IMR-90 (cell line): ENCODE data around the gene ALDH18A1. TPM values are rescaled to one million over a fixed set of nuclear protein-coding genes. Genes with fewer than 3 reads are reported as not detected.

Source experiments
- ATAC-seq: fragments of 200-7000 bp; cut with Tn5 transposase; 2 replicates; pipeline ENCODE4 v1.9.1; 2020; ENCODE audit warnings: low read depth, mild to moderate bottlenecking, moderate library complexity
- BruUV-seq: library from RNA; stranded (reverse); fragments of 400-500 nt; replicated peaks from 2 replicates; lab custom pipeline; 2021; lab: Mats Ljungman, UMichigan
- CTCF ChIA-PET: fragments of 300-600 bp; formaldehyde crosslinking; extraction: SDS; loops from one replicate; lab custom pipeline; 2021; ENCODE audit warnings: antibody characterized with exemption; lab: Yijun Ruan, JAX
- POLR2A ChIA-PET: fragments of 300-600 bp; sonication (Branson Sonifier 250); formaldehyde crosslinking; loops from one replicate; lab custom pipeline; 2022; ENCODE audit warnings: antibody characterized with exemption; ENCODE audit not compliant: unreplicated experiment; lab: Charles Lee
- DNase-seq: peaks from one replicate; pipeline ENCODE4 v3.0.0; 2013
- H2AFZ ChIP-seq: replicated peaks from 2 replicates; pipeline ENCODE3; 2013; ENCODE audit warnings: low read length, mild to moderate bottlenecking; ENCODE audit not compliant: poor library complexity
- H2AK5ac ChIP-seq: 2 replicates; pipeline ENCODE4 v1.6.1; 2013; ENCODE audit warnings: low read depth, low read length, inconsistent platforms
- H2AK9ac ChIP-seq: replicated peaks from 2 replicates; pipeline ENCODE3; 2013; ENCODE audit warnings: mild to moderate bottlenecking, low read depth, low read length, moderate library complexity; ENCODE audit not compliant: poor library complexity
- H2BK120ac ChIP-seq: 2 replicates; pipeline ENCODE4 v1.6.1; 2013; ENCODE audit warnings: low read depth, low read length, inconsistent platforms
- H2BK15ac ChIP-seq: 3 replicates; pipeline ENCODE4 v1.6.1; 2013; ENCODE audit warnings: low read depth, low read length, inconsistent platforms
- H2BK20ac ChIP-seq: 2 replicates; pipeline ENCODE4 v1.6.1; 2013; ENCODE audit warnings: low read depth, mild to moderate bottlenecking, inconsistent platforms, low read length, moderate library complexity
- H2BK5ac ChIP-seq: 2 replicates; pipeline ENCODE4 v1.6.1; 2013; ENCODE audit warnings: mild to moderate bottlenecking, low read depth, low read length, inconsistent platforms; ENCODE audit not compliant: poor library complexity, severe bottlenecking
- H3K14ac ChIP-seq: replicated peaks from 2 replicates; pipeline ENCODE4 v1.6.1; 2013; ENCODE audit warnings: low read depth, low read length, inconsistent platforms
- H3K18ac ChIP-seq: 2 replicates; pipeline ENCODE4 v1.6.1; 2013; ENCODE audit warnings: low read depth, low read length, control low read depth
- H3K23ac ChIP-seq: 2 replicates; pipeline ENCODE4 v1.6.1; 2013; ENCODE audit warnings: low read depth, low read length, inconsistent platforms
- H3K27ac ChIP-seq: 2 replicates; pipeline ENCODE4 v1.5.1; 2013; ENCODE audit warnings: mild to moderate bottlenecking, control low read depth, low read length; ENCODE audit not compliant: insufficient read depth
- H3K27me3 ChIP-seq: 2 replicates; pipeline ENCODE4 v1.6.1; 2013; ENCODE audit warnings: low read length; ENCODE audit not compliant: control insufficient read depth, insufficient read depth
- H3K36me3 ChIP-seq: 2 replicates; pipeline ENCODE4 v1.6.1; 2013; ENCODE audit warnings: low read length, mixed read lengths; ENCODE audit not compliant: control insufficient read depth, insufficient read depth
- H3K4ac ChIP-seq: 2 replicates; pipeline ENCODE4 v1.6.1; 2013; ENCODE audit warnings: low read depth, low read length, inconsistent platforms
- H3K4me1 ChIP-seq: 2 replicates; pipeline ENCODE4 v1.6.1; 2013; ENCODE audit warnings: low read length, mixed read lengths; ENCODE audit not compliant: control insufficient read depth, insufficient read depth
- H3K4me2 ChIP-seq: 2 replicates; pipeline ENCODE4 v1.6.1; 2013; ENCODE audit warnings: low read depth, mild to moderate bottlenecking, control low read depth, low read length, moderate library complexity
- H3K4me3 ChIP-seq: 2 replicates; pipeline ENCODE4 v1.5.1; 2013; ENCODE audit warnings: low read depth, mild to moderate bottlenecking, control low read depth, low read length, moderate library complexity; ENCODE audit not compliant: insufficient read depth
- H3K56ac ChIP-seq: 2 replicates; pipeline ENCODE4 v1.6.1; 2013; ENCODE audit warnings: low read length, inconsistent platforms; ENCODE audit not compliant: insufficient read depth; ENCODE audit errors: extremely low read depth
- H3K79me1 ChIP-seq, 2 experiments: 2 replicates each; pipeline ENCODE4 v1.6.1; 2013; ENCODE audit warnings: low read length in 2 of 2, inconsistent platforms in 1 of 2, low read depth in 1 of 2
- H3K9ac ChIP-seq: 2 replicates; pipeline ENCODE4 v1.6.1; 2013; ENCODE audit warnings: low read depth, low read length, control low read depth
- H3K9me1 ChIP-seq: 2 replicates; pipeline ENCODE4 v1.6.1; 2013; ENCODE audit warnings: low read length, inconsistent platforms; ENCODE audit not compliant: insufficient read depth
- H3K9me3 ChIP-seq: 2 replicates; pipeline ENCODE4 v1.6.1; 2013; ENCODE audit warnings: low read length; ENCODE audit not compliant: control insufficient read depth, insufficient read depth
- H4K20me1 ChIP-seq: 2 replicates; pipeline ENCODE4 v1.6.1; 2013; ENCODE audit warnings: low read length, inconsistent platforms; ENCODE audit not compliant: insufficient read depth
- H4K5ac ChIP-seq: 2 replicates; pipeline ENCODE4 v1.6.1; 2013; ENCODE audit warnings: mild to moderate bottlenecking, low read depth, low read length, control low read depth
- H4K8ac ChIP-seq, 2 experiments: 2 replicates each; pipeline ENCODE4 v1.6.1; 2013; ENCODE audit warnings: low read depth in 2 of 2, low read length in 2 of 2, control low read depth in 1 of 2, inconsistent platforms in 1 of 2
- H4K91ac ChIP-seq: 2 replicates; pipeline ENCODE4 v1.6.1; 2013; ENCODE audit warnings: low read depth, low read length, inconsistent platforms; ENCODE audit not compliant: insufficient read depth
- CHD1 ChIP-seq: IDR thresholded peaks from 2 replicates; pipeline ENCODE4 v1.6.1; 2012; ENCODE audit warnings: low read depth, low read length, improper control_type of control experiment
- CTCF ChIP-seq: conservative IDR thresholded peaks from 2 replicates; pipeline ENCODE4 v1.5.1; 2012; ENCODE audit warnings: mild to moderate bottlenecking, low read depth, low read length, improper control_type of control experiment
- ELK1 ChIP-seq: fragments of 150-350 bp; IDR thresholded peaks from 2 replicates; pipeline ENCODE4 v1.6.1; 2016; ENCODE audit warnings: low read depth, mild to moderate bottlenecking, low read length, moderate library complexity, borderline replicate concordance
- FOS ChIP-seq: fragments of 150-350 bp; IDR thresholded peaks from 2 replicates; pipeline ENCODE4 v1.6.1; 2016; ENCODE audit warnings: low read depth, low read length
- MAFK ChIP-seq: IDR thresholded peaks from 2 replicates; pipeline ENCODE4 v1.6.1; 2012; ENCODE audit warnings: low read depth, low read length, improper control_type of control experiment
- MAZ ChIP-seq: IDR thresholded peaks from 2 replicates; pipeline ENCODE4 v1.6.1; 2012; ENCODE audit warnings: low read depth, mild to moderate bottlenecking, low read length, improper control_type of control experiment, moderate library complexity, borderline replicate concordance
- MXI1 ChIP-seq: IDR thresholded peaks from 2 replicates; pipeline ENCODE4 v1.6.1; 2012; ENCODE audit warnings: low read depth, mild to moderate bottlenecking, low read length, moderate library complexity, borderline replicate concordance
- NFE2L2 ChIP-seq: fragments of 150-350 bp; IDR thresholded peaks from 2 replicates; pipeline ENCODE4 v1.6.1; 2016; ENCODE audit warnings: low read depth, mild to moderate bottlenecking, low read length
- RCOR1 ChIP-seq: IDR thresholded peaks from 2 replicates; pipeline ENCODE4 v1.6.1; 2012; ENCODE audit warnings: mild to moderate bottlenecking, low read length, improper control_type of control experiment; ENCODE audit not compliant: insufficient replicate concordance
- RFX5 ChIP-seq: IDR thresholded peaks from 2 replicates; pipeline ENCODE4 v1.8.0; 2012; ENCODE audit warnings: low read depth, mild to moderate bottlenecking, low read length, moderate library complexity
- SMC3 ChIP-seq: fragments of 150-350 bp; IDR thresholded peaks from 2 replicates; pipeline ENCODE4 v1.6.1; 2016; ENCODE audit warnings: low read depth, mild to moderate bottlenecking, antibody characterized with exemption, low read length, moderate library complexity
- WGBS, 2 experiments: methylation state at CpG; one replicate each; pipeline versions ENCODE4 v1.1.5 to v1.1.7; 2013; ENCODE audit warnings: missing lambda C conversion rate in 2 of 2; ENCODE audit not compliant: insufficient read length in 1 of 2; ENCODE audit errors: extremely low coverage in 2 of 2; 5-methylcytosine and 5-hydroxymethylcytosine counted together
- dilution Hi-C: fragments of 300-500 bp; cut with HindIII; formaldehyde crosslinking; loops from one replicate; pipeline ENCODE4 v1.14.3; 2018; ENCODE audit warnings: low sequenced_read_pairs; ENCODE audit not compliant: unreplicated experiment
- in situ Hi-C: fragments of 300-500 bp; cut with MboI; formaldehyde crosslinking; loops from 3 replicates; pipeline ENCODE4 v1.14.3; 2019; ENCODE audit warnings: low sequenced_read_pairs, inconsistent platforms, mixed read lengths
- intact Hi-C: fragments of 100-400 bp; cut with micrococcal nuclease; formaldehyde crosslinking; loops from 2 replicates; pipeline ENCODE4 v1.10.0; 2022
- polyA plus RNA-seq, 3 experiments: library from polyadenylated mRNA; depleted of rRNA; stranded (reverse); fragments of >200 nt; gene quantifications; 2 replicates each; pipeline ENCODE4 v1.2.3, GENCODE V29; 2012; ENCODE audit warnings: low replicate concordance in 1 of 3
- total RNA-seq: library from RNA; depleted of rRNA; stranded (reverse); fragments of >200 nt; gene quantifications from 2 replicates; pipeline ENCODE4 v1.2.3, GENCODE V29; 2012

ALDH18A1 gene
- total and polyA plus RNA-seq, 2 of the 4 experiments (the other 2 are of a cell fraction): 93.4 to 232 TPM

- H3K4me3 ChIP-seq: no peak overlapping the region
- peaks cover 57% of the 10 kb centered on the region for H3K36me3 ChIP-seq
- peaks cover 14% of the 10 kb centered on the region; the same call in 1 of the 2 replicates for H4K20me1 ChIP-seq
Observed at GRCh38 chr10:95640891-95641315, 15.6 kb downstream of the ALDH18A1 start.

More at GRCh38 chr10:95640891-95641315, 15.6 kb downstream of the ALDH18A1 start:
- Histone ChIP-seq H3K4me1 (no peaks in the 10 kb centered on the region), H3K9me3 (no peaks in the 10 kb centered on the region), H2AK5ac (no peak overlapping the region), H2BK15ac (no peak overlapping the region), H3K27ac (no peak overlapping the region), H2BK120ac (no peak overlapping the region), H4K5ac (no peak overlapping the region), H2BK5ac (no peak overlapping the region), H3K4ac (no peak overlapping the region), H3K9ac (no peak overlapping the region), H2AK9ac (no peak overlapping the region), H3K18ac (no peak overlapping the region), H3K27me3 (no peaks in the 10 kb centered on the region), H4K8ac (no peak overlapping the region), H3K56ac (no peak overlapping the region), H4K91ac (no peak overlapping the region), H3K4me2 (no peak overlapping the region), H3K9me1 (peaks cover 4% of the 10 kb centered on the region; the same call in 1 of the 2 replicates), H3K23ac (no peak overlapping the region), H3K79me1 (peaks cover 23 to 27% of the 10 kb centered on the region in 2 experiments), H3K14ac (no peak overlapping the region), H2AFZ (no peak overlapping the region), H2BK20ac (no peak overlapping the region)
- ChIA-PET CTCF (no interaction called here), POLR2A (no interaction called here)
- no peak for ATAC-seq
- in situ Hi-C loops: no loop called here
- dilution Hi-C loops: no loop called here
- intact Hi-C loops: no loop called here
- DNase-seq: no peak
- no CpG with 5 or more reads among the region's 1 CpG for WGBS, 2 experiments
- no peak for TF ChIP-seq FOS
- TF ChIP-seq CTCF: no peak
- no peak for TF ChIP-seq ELK1
- TF ChIP-seq MXI1: no peak
- TF ChIP-seq CHD1: no peak
- no peak for TF ChIP-seq RCOR1
- no peak for TF ChIP-seq RFX5
- TF ChIP-seq NFE2L2: no peak
- TF ChIP-seq MAZ: no peak
- TF ChIP-seq SMC3: no peak
- no peak for TF ChIP-seq MAFK
- BruUV-seq: no TSS peak
